SK-N-SH (cell line): ENCODE data around the gene GRIP2.

Source experiments
- ELF1 ChIP-seq: IDR thresholded peaks from 2 replicates; pipeline ENCODE4 v1.4.0; 2012
- EZH2phosphoT487 ChIP-seq: fragments of 200-600 bp; sonication (generic); IDR thresholded peaks from 2 replicates; pipeline ENCODE4 v1.6.1; 2017; ENCODE audit warnings: low read depth, mixed run types, mild to moderate bottlenecking, antibody characterized with exemption, moderate library complexity, borderline replicate concordance
- FOSL2 ChIP-seq: IDR thresholded peaks from 2 replicates; pipeline ENCODE4 v1.4.0; 2012; ENCODE audit warnings: low read depth, mild to moderate bottlenecking, moderate library complexity, borderline replicate concordance
- JUND ChIP-seq: IDR thresholded peaks from 2 replicates; pipeline ENCODE4 v1.4.0; 2012
- POLR2AphosphoS5 ChIP-seq: IDR thresholded peaks from 2 replicates; pipeline ENCODE4 v1.6.1; 2012; ENCODE audit warnings: low read depth, low read length
- RAD21 ChIP-seq: IDR thresholded peaks from 2 replicates; pipeline ENCODE4 v1.6.1; 2012; ENCODE audit warnings: mild to moderate bottlenecking, low read length
- RFX5 ChIP-seq: IDR thresholded peaks from 2 replicates; pipeline ENCODE4 v1.6.1; 2012; ENCODE audit warnings: mild to moderate bottlenecking, improper control_type of control experiment, low read length
- SMC3 ChIP-seq: IDR thresholded peaks from 2 replicates; pipeline ENCODE4 v1.6.1; 2012; ENCODE audit warnings: low read depth, low read length, improper control_type of control experiment
- YY1 ChIP-seq: IDR thresholded peaks from 2 replicates; pipeline ENCODE4 v1.4.0; 2012; ENCODE audit warnings: low read depth, mild to moderate bottlenecking
- TF ChIP-seq, protein P1 (sequence below): IDR thresholded peaks from 2 replicates; pipeline ENCODE4 v1.4.0; 2012; ENCODE audit warnings: low read depth
- TF ChIP-seq, protein P2 (sequence below): fragments of 200-600 bp; sonication (generic); IDR thresholded peaks from 2 replicates; pipeline ENCODE4 v1.6.1; 2017; ENCODE audit warnings: antibody characterized with exemption, mild to moderate bottlenecking, moderate library complexity
- TF ChIP-seq, protein P3 (sequence below): IDR thresholded peaks from 2 replicates; pipeline ENCODE4 v1.6.1; 2012; ENCODE audit warnings: mild to moderate bottlenecking, low read depth, low read length, moderate library complexity
- TF ChIP-seq, protein P4 (sequence below): IDR thresholded peaks from 2 replicates; pipeline ENCODE4; 2012

DNA sequence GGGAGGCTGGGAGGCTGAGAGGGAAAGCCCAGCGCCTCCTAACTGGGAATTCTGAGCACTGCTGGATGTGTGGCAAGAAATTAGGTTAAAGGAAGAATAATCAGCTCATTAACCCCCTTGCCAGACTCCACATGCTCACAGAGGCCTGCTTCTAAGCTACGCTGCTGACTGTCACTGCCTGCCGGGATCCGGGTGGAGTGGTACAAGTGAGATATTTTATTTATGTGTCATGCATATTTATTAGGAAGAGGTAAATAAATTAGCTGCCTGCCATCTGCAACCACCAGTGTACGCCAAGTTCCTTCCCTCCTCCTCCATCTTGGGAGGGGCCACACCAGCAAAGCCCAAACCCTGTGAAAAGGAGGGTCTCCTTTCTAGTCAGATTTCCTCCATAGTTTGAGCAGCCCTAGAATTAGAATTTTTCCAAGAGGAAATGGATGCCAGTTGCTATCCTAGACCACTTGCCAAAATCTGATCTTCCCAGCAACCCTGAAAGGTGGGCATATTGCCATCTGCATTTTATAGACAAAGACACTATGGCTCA lies 43.5 kb upstream of the GRIP2 start:
- TF ChIP-seq, protein P1, sequence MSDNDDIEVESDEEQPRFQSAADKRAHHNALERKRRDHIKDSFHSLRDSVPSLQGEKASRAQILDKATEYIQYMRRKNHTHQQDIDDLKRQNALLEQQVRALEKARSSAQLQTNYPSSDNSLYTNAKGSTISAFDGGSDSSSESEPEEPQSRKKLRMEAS = no peak
- TF ChIP-seq, protein P2, sequence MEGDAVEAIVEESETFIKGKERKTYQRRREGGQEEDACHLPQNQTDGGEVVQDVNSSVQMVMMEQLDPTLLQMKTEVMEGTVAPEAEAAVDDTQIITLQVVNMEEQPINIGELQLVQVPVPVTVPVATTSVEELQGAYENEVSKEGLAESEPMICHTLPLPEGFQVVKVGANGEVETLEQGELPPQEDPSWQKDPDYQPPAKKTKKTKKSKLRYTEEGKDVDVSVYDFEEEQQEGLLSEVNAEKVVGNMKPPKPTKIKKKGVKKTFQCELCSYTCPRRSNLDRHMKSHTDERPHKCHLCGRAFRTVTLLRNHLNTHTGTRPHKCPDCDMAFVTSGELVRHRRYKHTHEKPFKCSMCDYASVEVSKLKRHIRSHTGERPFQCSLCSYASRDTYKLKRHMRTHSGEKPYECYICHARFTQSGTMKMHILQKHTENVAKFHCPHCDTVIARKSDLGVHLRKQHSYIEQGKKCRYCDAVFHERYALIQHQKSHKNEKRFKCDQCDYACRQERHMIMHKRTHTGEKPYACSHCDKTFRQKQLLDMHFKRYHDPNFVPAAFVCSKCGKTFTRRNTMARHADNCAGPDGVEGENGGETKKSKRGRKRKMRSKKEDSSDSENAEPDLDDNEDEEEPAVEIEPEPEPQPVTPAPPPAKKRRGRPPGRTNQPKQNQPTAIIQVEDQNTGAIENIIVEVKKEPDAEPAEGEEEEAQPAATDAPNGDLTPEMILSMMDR = no peak
- TF ChIP-seq SMC3 (no peak), YY1 (no peak), EZH2phosphoT487 (no peak), RAD21 (no peak), RFX5 (no peak), FOSL2 (no peak), JUND (no peak), POLR2AphosphoS5 (no peak), ELF1 (no peak)
- TF ChIP-seq, protein P3, sequence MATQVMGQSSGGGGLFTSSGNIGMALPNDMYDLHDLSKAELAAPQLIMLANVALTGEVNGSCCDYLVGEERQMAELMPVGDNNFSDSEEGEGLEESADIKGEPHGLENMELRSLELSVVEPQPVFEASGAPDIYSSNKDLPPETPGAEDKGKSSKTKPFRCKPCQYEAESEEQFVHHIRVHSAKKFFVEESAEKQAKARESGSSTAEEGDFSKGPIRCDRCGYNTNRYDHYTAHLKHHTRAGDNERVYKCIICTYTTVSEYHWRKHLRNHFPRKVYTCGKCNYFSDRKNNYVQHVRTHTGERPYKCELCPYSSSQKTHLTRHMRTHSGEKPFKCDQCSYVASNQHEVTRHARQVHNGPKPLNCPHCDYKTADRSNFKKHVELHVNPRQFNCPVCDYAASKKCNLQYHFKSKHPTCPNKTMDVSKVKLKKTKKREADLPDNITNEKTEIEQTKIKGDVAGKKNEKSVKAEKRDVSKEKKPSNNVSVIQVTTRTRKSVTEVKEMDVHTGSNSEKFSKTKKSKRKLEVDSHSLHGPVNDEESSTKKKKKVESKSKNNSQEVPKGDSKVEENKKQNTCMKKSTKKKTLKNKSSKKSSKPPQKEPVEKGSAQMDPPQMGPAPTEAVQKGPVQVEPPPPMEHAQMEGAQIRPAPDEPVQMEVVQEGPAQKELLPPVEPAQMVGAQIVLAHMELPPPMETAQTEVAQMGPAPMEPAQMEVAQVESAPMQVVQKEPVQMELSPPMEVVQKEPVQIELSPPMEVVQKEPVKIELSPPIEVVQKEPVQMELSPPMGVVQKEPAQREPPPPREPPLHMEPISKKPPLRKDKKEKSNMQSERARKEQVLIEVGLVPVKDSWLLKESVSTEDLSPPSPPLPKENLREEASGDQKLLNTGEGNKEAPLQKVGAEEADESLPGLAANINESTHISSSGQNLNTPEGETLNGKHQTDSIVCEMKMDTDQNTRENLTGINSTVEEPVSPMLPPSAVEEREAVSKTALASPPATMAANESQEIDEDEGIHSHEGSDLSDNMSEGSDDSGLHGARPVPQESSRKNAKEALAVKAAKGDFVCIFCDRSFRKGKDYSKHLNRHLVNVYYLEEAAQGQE = no peak
- TF ChIP-seq, protein P4, sequence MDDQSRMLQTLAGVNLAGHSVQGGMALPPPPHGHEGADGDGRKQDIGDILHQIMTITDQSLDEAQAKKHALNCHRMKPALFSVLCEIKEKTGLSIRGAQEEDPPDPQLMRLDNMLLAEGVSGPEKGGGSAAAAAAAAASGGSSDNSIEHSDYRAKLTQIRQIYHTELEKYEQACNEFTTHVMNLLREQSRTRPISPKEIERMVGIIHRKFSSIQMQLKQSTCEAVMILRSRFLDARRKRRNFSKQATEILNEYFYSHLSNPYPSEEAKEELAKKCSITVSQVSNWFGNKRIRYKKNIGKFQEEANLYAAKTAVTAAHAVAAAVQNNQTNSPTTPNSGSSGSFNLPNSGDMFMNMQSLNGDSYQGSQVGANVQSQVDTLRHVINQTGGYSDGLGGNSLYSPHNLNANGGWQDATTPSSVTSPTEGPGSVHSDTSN = no peak
